SU-DHL-6 (cell line): ENCODE results near the gene UCMA.

ENCODE experiments used
- EZH2phosphoT487 ChIP-seq: fragments of 200-600 bp; sonication (generic), shearing (Covaris generic); conservative IDR thresholded peaks from 2 replicates; pipeline ENCODE4 v1.6.1; 2018; ENCODE audit warnings: mild to moderate bottlenecking, antibody characterized with exemption, low read length, moderate library complexity, mixed read lengths
- TF ChIP-seq, protein P1 (sequence below): fragments of 200-600 bp; sonication (generic); IDR thresholded peaks from one replicate; pipeline ENCODE4 v1.5.1; 2017; ENCODE audit warnings: antibody characterized with exemption, mild to moderate bottlenecking, low read length, moderate library complexity; ENCODE audit not compliant: insufficient read depth, poor library complexity, severe bottlenecking

DNA sequence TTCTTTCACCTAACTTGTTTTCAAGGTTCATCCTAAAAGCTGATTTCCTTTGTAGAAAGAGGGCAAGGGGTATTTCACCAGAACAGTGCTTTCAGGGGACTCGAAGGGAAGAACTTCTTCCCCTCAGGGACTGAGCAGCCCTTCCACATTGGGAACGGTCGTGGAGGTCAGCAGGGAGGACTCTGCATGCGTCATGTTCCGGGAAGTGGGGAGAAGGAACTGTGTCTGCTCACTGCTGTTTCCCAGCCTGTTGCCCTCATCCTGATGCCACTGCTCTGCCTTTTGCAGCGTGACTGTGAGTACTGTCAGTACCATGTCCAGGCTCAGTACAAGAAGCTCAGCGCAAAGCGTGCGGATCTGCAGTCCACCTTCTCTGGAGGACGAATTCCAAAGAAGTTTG lies 45.6 kb downstream of the UCMA start:
- TF ChIP-seq, protein P1, sequence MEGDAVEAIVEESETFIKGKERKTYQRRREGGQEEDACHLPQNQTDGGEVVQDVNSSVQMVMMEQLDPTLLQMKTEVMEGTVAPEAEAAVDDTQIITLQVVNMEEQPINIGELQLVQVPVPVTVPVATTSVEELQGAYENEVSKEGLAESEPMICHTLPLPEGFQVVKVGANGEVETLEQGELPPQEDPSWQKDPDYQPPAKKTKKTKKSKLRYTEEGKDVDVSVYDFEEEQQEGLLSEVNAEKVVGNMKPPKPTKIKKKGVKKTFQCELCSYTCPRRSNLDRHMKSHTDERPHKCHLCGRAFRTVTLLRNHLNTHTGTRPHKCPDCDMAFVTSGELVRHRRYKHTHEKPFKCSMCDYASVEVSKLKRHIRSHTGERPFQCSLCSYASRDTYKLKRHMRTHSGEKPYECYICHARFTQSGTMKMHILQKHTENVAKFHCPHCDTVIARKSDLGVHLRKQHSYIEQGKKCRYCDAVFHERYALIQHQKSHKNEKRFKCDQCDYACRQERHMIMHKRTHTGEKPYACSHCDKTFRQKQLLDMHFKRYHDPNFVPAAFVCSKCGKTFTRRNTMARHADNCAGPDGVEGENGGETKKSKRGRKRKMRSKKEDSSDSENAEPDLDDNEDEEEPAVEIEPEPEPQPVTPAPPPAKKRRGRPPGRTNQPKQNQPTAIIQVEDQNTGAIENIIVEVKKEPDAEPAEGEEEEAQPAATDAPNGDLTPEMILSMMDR = no peak
- TF ChIP-seq EZH2phosphoT487 = no peak
